GM18909 (cell line): ENCODE measurements around the gene NLE1.
"Not testable (repeated sequence)": the region's sequence is repeated elsewhere in the genome, so short reads cannot be mapped to it uniquely, and the experiment has no call there.

Experiments
- ATAC-seq: cut with Tn5 transposase; IDR thresholded peaks from one replicate; pipeline ENCODE4 v1.9.1; 2021; ENCODE audit warnings: mild to moderate bottlenecking; ENCODE audit not compliant: unreplicated experiment, poor library complexity

Gene NLE1

GRCh38 chr17:35130392-35130791 lies 11.7 kb downstream of the NLE1 start:
- no peak for ATAC-seq

GRCh38 chr17:35129973-35130351 lies 12.1 kb downstream of the NLE1 start:
- ATAC-seq: no peak

GRCh38 chr17:35129154-35129972 lies 12.7 kb downstream of the NLE1 start:
- ATAC-seq: no peak

DNA sequence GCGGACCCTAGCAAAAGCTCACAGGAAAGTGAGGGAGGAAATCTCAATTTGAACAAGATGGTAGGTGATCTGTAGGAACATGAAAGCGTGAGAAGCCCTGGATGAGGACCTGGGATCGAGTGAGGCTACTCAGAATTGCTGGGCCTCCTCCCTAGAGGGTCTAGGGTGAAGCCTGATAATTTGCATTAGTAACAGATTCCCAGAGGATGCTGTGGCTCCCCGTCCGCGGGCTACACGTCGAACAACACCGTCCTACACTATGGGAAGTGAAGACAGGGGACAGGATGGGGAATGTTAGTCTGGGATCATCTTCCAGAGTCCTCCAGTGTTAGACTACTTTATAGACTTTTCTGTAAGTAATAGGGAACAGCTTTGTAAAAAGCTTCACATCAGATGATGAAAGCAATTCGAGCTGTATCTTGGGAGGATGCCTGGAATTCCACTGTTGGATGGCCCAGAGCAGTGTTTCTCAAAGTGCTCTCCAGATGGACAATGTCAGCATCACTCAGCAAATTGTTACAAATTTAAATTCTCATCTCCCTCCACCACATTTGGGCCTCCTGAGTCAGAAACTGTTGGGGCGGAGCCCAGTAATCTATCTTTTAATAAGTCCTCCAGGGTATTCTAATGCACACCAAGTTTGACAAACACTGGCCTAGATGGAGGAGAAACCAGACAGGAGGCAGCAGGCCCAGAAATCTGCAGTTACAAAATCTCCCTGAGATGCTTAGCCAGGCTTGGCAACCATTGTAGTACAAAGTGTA lies 14.2 kb downstream of the NLE1 start:
- ATAC-seq: no peak

- no peak for ATAC-seq
These were observed 20.8 kb downstream of the NLE1 start, which contains the start of gene FNDC8 for GRCh38 chr17:35121315-35121714. Gene FNDC8 (plus strand): TSS chr17:35121615. CDS start chr17:35121694, 79 bp downstream.

- ATAC-seq: peak; percentile 86
These were observed 22.5 kb downstream of the NLE1 start, which contains the start of gene RAD51D for GRCh38 chr17:35119370-35120165. Gene RAD51D (minus strand): TSS chr17:35119860. CDS start chr17:35119613, 247 bp downstream.

GRCh38 chr17:35117984-35118383 lies 24.1 kb downstream of the NLE1 start:
- no peak for ATAC-seq

DNA sequence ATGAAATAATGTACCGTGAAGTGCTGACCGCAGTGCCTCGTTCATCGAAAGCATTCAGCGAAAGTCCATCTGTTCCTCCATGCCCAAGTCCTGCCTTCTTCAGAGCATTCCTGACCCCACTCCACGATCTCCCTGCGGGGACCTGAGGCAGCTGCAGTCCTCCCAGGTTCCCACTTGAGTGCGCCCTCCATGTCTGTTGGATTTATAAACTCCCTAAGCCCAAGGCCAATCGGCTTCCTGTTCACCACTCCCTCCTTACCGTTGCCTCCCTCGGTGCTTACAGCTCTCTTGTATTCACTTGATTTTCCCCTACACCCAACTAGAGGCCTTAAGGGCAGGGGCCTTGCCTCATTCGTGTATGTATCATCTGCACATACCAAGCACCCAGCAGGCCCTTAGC lies 25.3 kb downstream of the NLE1 start:
- ATAC-seq: no peak

DNA sequence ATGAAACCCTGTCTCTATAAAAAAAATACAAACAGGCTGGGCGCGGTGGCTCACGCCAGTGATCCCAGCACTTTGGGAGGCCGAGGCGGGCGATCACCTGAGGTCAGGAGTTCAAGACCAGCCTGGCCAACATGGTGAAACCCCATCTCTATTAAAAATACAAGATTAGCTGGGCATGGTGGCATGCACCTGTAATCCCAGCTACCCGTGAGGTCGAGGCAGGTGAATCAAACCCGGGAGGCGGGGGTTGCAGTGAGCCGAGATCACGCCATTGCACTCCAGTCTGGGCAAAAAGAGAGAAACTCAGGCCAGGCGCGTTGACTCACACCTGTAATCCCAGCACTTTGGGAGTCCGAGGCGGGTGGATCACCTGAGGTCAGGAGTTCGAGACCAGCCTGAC lies 31.3 kb downstream of the NLE1 start:
- ATAC-seq: not testable (repeated sequence)

GRCh38 chr17:35104844-35105450 lies 37.2 kb downstream of the NLE1 start:
- no peak for ATAC-seq

DNA sequence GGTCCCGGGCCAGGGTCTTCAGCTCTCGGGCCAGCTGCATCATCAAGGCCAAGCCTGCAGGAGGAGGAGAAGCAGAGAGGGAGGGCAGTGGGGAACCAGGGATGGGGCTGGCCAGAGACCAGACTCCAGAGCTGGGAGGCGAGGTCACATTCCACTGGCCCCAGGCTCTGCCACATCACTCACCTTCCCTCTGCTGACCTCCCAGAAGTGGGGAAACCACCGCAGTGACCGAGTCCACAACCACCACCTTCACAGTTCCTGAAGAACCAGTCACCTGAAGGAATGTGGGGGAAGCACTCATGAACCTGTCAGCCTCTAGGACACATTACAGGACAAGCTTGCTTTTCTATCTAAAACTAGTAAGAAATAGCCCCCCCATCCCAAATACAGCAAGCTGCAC lies 38.8 kb downstream of the NLE1 start:
- no peak for ATAC-seq

- no peak for ATAC-seq
These were observed 40.4 kb downstream of the NLE1 start for GRCh38 chr17:35101725-35102124.

- ATAC-seq: no peak
These were observed 41.1 kb downstream of the NLE1 start for GRCh38 chr17:35101036-35101435.

DNA sequence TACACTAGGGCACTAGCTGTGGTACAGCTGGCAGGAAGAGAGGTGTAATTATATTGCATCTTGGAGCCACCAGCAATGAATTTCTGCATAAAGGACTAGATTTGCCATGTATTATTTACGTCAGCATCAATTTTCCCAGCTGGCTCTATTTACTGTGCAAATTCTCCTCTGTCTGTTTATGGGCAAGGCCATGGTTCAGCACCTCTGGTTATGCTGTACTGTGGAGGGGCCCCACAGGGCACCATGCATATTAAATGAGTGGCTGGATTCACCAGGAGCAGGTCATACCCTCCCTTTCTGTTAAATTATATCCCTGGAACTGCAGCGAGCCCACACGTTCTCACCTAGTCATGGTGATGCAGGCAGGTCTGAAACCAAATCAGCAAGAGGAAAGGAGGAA lies 42.2 kb downstream of the NLE1 start:
- no peak for ATAC-seq

DNA sequence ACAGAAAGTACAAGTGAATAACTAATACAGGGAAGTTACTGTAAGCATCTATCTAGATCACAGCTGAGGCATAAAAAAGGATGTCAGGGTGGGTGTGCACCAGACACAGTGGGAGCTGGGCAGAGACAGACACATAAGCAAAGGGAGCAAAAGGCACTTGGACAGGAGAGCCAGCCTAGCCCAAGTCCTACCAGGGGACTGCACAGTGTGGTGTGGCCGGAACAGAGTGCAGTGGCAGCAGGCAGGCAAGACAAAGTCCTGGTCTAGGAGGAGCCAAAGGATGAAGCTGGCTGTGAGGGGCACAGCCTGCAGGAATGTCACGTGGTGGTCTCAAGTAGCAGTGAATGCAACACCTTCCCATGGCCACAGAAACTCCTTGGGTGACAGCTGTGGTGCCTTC lies 44.3 kb downstream of the NLE1 start:
- ATAC-seq: no peak

DNA sequence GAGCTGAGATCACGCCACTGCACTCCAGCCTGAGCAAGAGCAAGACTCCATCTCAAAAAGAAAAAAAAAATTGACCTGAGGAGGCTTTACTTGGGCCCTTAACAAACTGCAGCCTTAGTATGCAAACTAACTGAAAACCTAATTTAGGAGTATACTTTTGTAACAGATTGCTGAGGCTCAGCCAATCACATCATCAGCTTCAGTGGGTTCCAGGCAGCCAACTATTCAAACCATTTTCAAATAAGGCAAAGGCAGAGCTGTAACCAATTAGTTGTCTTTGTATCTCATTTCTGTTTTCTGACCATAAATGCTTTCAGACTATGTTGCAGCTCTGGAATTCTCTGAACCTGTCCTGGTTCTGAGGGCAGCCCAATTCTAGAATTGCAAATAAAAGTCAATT lies 46.4 kb downstream of the NLE1 start:
- ATAC-seq: no peak

DNA sequence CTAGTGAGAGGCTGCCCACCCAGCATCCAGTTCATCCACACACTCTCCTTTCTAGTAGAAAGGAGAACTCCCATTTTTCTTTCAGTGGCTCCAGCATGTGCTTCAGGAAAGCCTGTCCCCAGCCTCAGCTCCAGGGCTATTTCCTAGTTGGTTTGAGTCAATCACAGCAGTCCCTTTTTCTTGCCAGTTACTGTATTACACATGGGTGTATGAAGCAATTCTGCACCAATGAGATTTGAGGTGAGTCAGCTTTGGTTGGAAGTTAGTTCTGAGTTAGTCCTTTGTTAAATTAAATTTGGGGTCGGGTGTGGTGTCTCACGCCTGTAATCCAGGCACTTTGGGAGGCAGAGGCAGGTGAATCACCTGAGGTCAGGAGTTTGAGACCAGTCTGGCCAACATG lies 47.2 kb downstream of the NLE1 start:
- no peak for ATAC-seq

- not testable (repeated sequence) for ATAC-seq
These were observed 51.4 kb downstream of the NLE1 start for GRCh38 chr17:35090707-35091106.

DNA sequence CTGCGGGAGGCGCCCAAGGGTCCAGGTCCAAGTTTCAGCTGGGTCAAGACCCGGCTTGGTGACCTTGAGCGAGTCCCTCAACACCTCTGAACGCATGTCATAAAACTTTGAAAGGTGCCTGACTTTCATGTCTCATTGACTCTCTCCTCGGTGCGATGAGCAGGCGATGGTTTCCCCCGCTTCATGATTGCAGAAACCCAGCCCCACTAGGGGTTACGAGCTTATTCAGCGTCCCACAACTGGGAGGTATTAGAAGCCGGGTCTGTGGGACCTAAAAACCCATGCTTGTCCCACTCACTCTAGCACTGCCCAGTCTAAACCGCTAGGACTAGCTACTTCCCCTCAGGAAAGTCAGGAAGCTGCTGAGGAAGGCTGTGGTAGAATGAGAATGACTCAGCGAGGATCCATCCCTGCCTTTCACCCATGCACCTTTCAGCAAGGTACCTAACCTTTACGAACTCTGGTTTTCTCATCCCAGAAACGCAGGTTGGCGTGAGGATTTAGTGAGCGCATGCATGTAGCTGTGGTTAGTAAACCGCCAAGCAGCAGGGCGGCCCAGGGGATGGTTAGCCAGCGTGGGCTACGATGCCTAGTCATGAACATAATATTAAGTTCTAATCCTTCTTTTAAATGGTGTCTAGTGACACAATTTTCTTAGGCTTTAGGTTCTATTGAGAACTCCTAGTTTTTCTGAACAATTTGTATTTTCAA lies 52.4 kb downstream of the NLE1 start:
- peak; percentile 1 for ATAC-seq
